ENCODE results near the gene NPAS1. TPM values are rescaled to one million over a fixed set of nuclear protein-coding genes. Genes with fewer than 3 reads are reported as not detected.

Gene NPAS1
- total and polyA plus RNA-seq, 4 donors = 0.31 to 1.2 (median 0.70) TPM

- no peak for TF ChIP-seq CTCF (IDR thresholded peaks at IDR 0.05; ENCODE audit: control extremely low read depth, extremely low read depth)
- H3K27me3 ChIP-seq (ENCODE audit: control insufficient read depth in 3 of 3, insufficient read depth in 3 of 3, low read length in 2 of 3) = no peaks in the 10 kb centered on the region
- ATAC-seq (ENCODE audit: insufficient read depth, low FRiP score) (no peak), DNase-seq (no peak)
- H3K36me3 ChIP-seq (ENCODE audit: control insufficient read depth in 4 of 4, insufficient read depth in 4 of 4, low read length in 4 of 4) = peaks cover 8 to 39% (median 18%) of the 10 kb centered on the region in 4 donors
- 96 to 98% methylated on average over 18 of the region's 18 CpGs for WGBS, 2 donors
- no peak overlapping the region for H3K9ac ChIP-seq (ENCODE audit: insufficient read depth in 1 of 2, low read length in 2 of 2)
- H3K27ac ChIP-seq (ENCODE audit: low read depth in 1 of 2, low read length in 1 of 2) = no peak overlapping the region
- H3K4me1 ChIP-seq (ENCODE audit: control insufficient read depth in 5 of 5, insufficient read depth in 5 of 5, low read length in 5 of 5) = peaks cover 0 to 17% (median 2%) of the 10 kb centered on the region in 5 donors
- H3K4me3 ChIP-seq = no peak overlapping the region
- peaks cover 0 to 4% (median 0%) of the 10 kb centered on the region in 4 donors for H3K9me3 ChIP-seq (ENCODE audit: control insufficient read depth in 4 of 4, insufficient read depth in 3 of 4, low read length in 3 of 4)
These were observed 19.3 kb upstream of the NPAS1 start for GRCh38 chr19:47000373-47000772.

- whole genome bisulfite sequencing, 2 donors = 92% methylated on average over 11 of the region's 11 CpGs
These were observed 18.1 kb upstream of the NPAS1 start for GRCh38 chr19:47001584-47001983.

GRCh38 chr19:47002106-47002766 is 17.4 kb upstream of the NPAS1 start:
- no peak overlapping the region for H3K27ac ChIP-seq (ENCODE audit: low read depth in 1 of 2, low read length in 1 of 2)
- DNase-seq (no peak), ATAC-seq (ENCODE audit: insufficient read depth, low FRiP score) (no peak)

More at GRCh38 chr19:47001584-47001983, 18.1 kb upstream of the NPAS1 start:
- peaks cover 0 to 17% (median 2%) of the 10 kb centered on the region in 5 donors for H3K4me1 ChIP-seq (ENCODE audit: control insufficient read depth in 5 of 5, insufficient read depth in 5 of 5, low read length in 5 of 5)
- no peak overlapping the region for H3K4me3 ChIP-seq
- no peaks in the 10 kb centered on the region for H3K27me3 ChIP-seq (ENCODE audit: control insufficient read depth in 3 of 3, insufficient read depth in 3 of 3, low read length in 2 of 3)
- H3K36me3 ChIP-seq (ENCODE audit: control insufficient read depth in 4 of 4, insufficient read depth in 4 of 4, low read length in 4 of 4) = peaks cover 8 to 33% (median 18%) of the 10 kb centered on the region in 4 donors
- no peak for DNase-seq
- no peak overlapping the region for H3K27ac ChIP-seq (ENCODE audit: low read depth in 1 of 2, low read length in 1 of 2)
- no peak for ATAC-seq (ENCODE audit: insufficient read depth, low FRiP score)
- H3K9ac ChIP-seq (ENCODE audit: insufficient read depth in 1 of 2, low read length in 2 of 2) = no peak overlapping the region
- H3K9me3 ChIP-seq (ENCODE audit: control insufficient read depth in 4 of 4, insufficient read depth in 3 of 4, low read length in 3 of 4) = peaks cover 0 to 4% (median 0%) of the 10 kb centered on the region in 4 donors
- no peak for TF ChIP-seq CTCF (IDR thresholded peaks at IDR 0.05; ENCODE audit: control extremely low read depth, extremely low read depth)

More at GRCh38 chr19:47002106-47002766, 17.4 kb upstream of the NPAS1 start:
- 80 to 81% methylated on average over 23 of the region's 23 CpGs for WGBS, 2 donors
- Histone ChIP-seq H3K4me3 (no peak overlapping the region), H3K36me3 (ENCODE audit: control insufficient read depth in 4 of 4, insufficient read depth in 4 of 4, low read length in 4 of 4) (peaks cover 8 to 33% (median 18%) of the 10 kb centered on the region in 4 donors), H3K27me3 (ENCODE audit: control insufficient read depth in 3 of 3, insufficient read depth in 3 of 3, low read length in 2 of 3) (no peaks in the 10 kb centered on the region), H3K9me3 (ENCODE audit: control insufficient read depth in 4 of 4, insufficient read depth in 3 of 4, low read length in 3 of 4) (peaks cover 0 to 4% (median 0%) of the 10 kb centered on the region in 4 donors), H3K9ac (ENCODE audit: insufficient read depth in 1 of 2, low read length in 2 of 2) (no peak overlapping the region), H3K4me1 (ENCODE audit: control insufficient read depth in 5 of 5, insufficient read depth in 5 of 5, low read length in 5 of 5) (peaks cover 0 to 17% (median 2%) of the 10 kb centered on the region in 5 donors)
- TF ChIP-seq CTCF (IDR thresholded peaks at IDR 0.05; ENCODE audit: control extremely low read depth, extremely low read depth) = no peak

All from lung (tissue), 12 donors.